Right lobe of liver (tissue), 6 donors: ENCODE results near the gene NCKAP5. TPM values are rescaled to one million over a fixed set of nuclear protein-coding genes. Genes with fewer than 3 reads are reported as not detected.

Experiments used
- ATAC-seq, 4 donors: fragments of 200-7000 bp; cut with Tn5 transposase; one replicate each; pipeline ENCODE4 v1.9.1; 2020; ENCODE audit warnings: mild to moderate bottlenecking in 4 of 4, moderate library complexity in 4 of 4
- DNase-seq, 3 donors: peaks; one replicate each; pipeline ENCODE4 v3.0.0-alpha.2; 2020
- H3K27ac ChIP-seq, 3 donors: fragments of 200-600 bp; one replicate each; pipeline ENCODE4 v1.8.0; 2022
- H3K27me3 ChIP-seq, 2 donors: fragments of 200-600 bp; one replicate each; pipeline ENCODE4 v1.8.0; 2022
- H3K36me3 ChIP-seq, 4 donors: fragments of 200-600 bp; sonication (generic) in 1 of 4; one replicate each; pipeline versions ENCODE4 v1.5.1 to v1.8.0; 2017 to 2022; ENCODE audit warnings: control low read depth in 1 of 4
- H3K4me1 ChIP-seq, 4 donors: fragments of 200-600 bp; sonication (generic) in 1 of 4; one replicate each; pipeline versions ENCODE4 v1.5.1 to v1.8.0; 2017 to 2022; ENCODE audit warnings: control low read depth in 1 of 4
- H3K4me3 ChIP-seq, 3 donors: fragments of 200-600 bp; one replicate each; pipeline ENCODE4 v1.8.0; 2022
- H3K9me3 ChIP-seq, 4 donors: fragments of 200-600 bp; sonication (generic) in 1 of 4; one replicate each; pipeline versions ENCODE4 v1.5.1 to v1.8.0; 2017 to 2022; ENCODE audit warnings: control low read depth in 1 of 4
- CTCF ChIP-seq, 4 donors: fragments of 200-600 bp in 3 of 4; fragments of 450-650 bp in 1 of 4; IDR thresholded peaks; one replicate each; pipeline versions ENCODE4 v1.5.1 to v1.8.0; 2016 to 2022; ENCODE audit warnings: antibody characterized with exemption in 4 of 4, mild to moderate bottlenecking in 2 of 4
- POLR2A ChIP-seq: fragments of 450-650 bp; IDR thresholded peaks from one replicate; pipeline ENCODE4 v1.6.1; 2017; ENCODE audit warnings: antibody characterized with exemption, mild to moderate bottlenecking
- WGBS: methylation state at CpG from one replicate; pipeline ENCODE4 v1.1.6; 2018; ENCODE audit warnings: low coverage, low lambda C conversion rate; ENCODE audit not compliant: insufficient coverage; ENCODE audit errors: missing lambda C conversion rate; 5-methylcytosine and 5-hydroxymethylcytosine counted together
- intact Hi-C, 2 donors: fragments of 100-400 bp; cut with DNase I; formaldehyde crosslinking; loops; one replicate each; pipeline versions ENCODE4 v1.11.2 to v1.14.1; 2022
- total RNA-seq, 6 experiments: library from RNA; depleted of rRNA in 2 of 6; stranded (reverse); fragments of >200 nt in 2 of 6; fragmentation: NEBNext Ultra II Directional in 3 of 6; extraction: Animal tissue kit (Norgen Biotek cat#: 25700) in 3 of 6; gene quantifications; one replicate each; pipeline versions ENCODE4 v1.1.0 to v1.2.4, GENCODE V29; 2016 to 2023
- donor health status: DM: no; HTN: yes; CAD: no.
- donor health status: DM: no; HTN: no; CAD: no.
- donor health status: DM: no; HTN: no; CAD: no.
- donor health status: DM: no; HTN: yes; CAD: no.
- donor health status: DM: no; HTN: yes; CAD: no.

NCKAP5 gene
- total RNA-seq, 6 experiments from 2014 or later: 3.6 to 11.7 (median 6.9) TPM

- no peak for DNase-seq
- intact Hi-C loops: no loop called here
- no peaks in the 10 kb centered on the region for H3K36me3 ChIP-seq
- peak in 1 of 4 donors; percentile 18 for ATAC-seq
- no peak for TF ChIP-seq POLR2A
- no peak for TF ChIP-seq CTCF (IDR thresholded peaks at IDR 0.05)
- H3K9me3 ChIP-seq: no peaks in the 10 kb centered on the region
- H3K4me3 ChIP-seq: no peak overlapping the region
- WGBS: 93% methylated on average over 1 of the region's 1 CpG
- H3K27ac ChIP-seq: no peak overlapping the region
- no peaks in the 10 kb centered on the region for H3K27me3 ChIP-seq
- no peaks in the 10 kb centered on the region for H3K4me1 ChIP-seq
These were observed 886.5 kb downstream of the NCKAP5 start for GRCh38 chr2:132681766-132682165.

DNA sequence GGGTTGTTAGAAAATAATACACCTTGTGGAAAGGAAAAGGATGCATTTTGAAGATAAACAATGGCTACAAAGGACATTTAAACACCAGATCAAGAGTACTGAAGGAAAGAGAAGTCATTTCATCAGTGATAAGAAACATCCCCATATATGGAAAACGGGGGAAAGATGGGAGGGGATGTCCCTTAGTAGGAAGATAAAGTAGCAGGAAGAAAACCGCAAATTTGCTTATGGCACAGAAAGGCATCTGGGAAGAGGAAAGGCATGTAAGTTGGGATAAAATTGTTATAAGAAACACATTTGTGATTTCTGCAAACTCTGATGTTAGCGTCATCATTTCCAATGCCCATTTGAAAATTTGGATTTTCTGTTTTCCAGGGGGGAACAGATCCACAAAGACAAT is 887.7 kb downstream of the NCKAP5 start:
- TF ChIP-seq POLR2A (no peak), CTCF (IDR thresholded peaks at IDR 0.05) (no peak)
- H3K9me3 ChIP-seq: no peaks in the 10 kb centered on the region
- intact Hi-C loops: no loop called here
- H3K27ac ChIP-seq: no peak overlapping the region
- no peaks in the 10 kb centered on the region for H3K4me1 ChIP-seq
- no peaks in the 10 kb centered on the region for H3K27me3 ChIP-seq
- WGBS: 59% methylated on average over 3 of the region's 3 CpGs
- no peak for ATAC-seq
- DNase-seq: no peak
- H3K4me3 ChIP-seq: no peak overlapping the region
- H3K36me3 ChIP-seq: no peaks in the 10 kb centered on the region

GRCh38 chr2:132678483-132678882 is 889.8 kb downstream of the NCKAP5 start:
- TF ChIP-seq POLR2A (no peak), CTCF (IDR thresholded peaks at IDR 0.05) (no peak)

DNA sequence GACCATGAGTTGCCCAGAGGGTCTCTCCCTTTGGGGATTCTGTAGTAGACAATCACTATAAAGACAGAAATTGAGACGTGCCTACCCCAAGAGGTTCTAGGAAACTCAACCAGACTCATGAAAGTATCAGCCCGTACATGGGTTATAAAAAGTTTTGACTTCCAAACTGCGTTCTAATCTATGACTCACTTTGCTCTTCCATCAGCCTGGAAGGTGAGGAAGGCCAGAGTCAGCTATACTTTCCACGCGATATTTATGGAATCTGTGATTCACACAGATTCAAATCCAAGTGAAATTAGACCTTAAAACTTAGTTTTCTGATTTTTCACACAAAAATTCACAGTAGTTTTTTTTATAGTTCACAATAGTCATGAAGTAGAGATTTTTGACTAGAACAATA is 890.6 kb downstream of the NCKAP5 start:
- TF ChIP-seq POLR2A (no peak), CTCF (IDR thresholded peaks at IDR 0.05) (no peak)
- ATAC-seq (no peak), DNase-seq (no peak)
- 85% methylated on average over 5 of the region's 5 CpGs for WGBS
- Histone ChIP-seq H3K27ac (no peak overlapping the region), H3K4me1 (no peaks in the 10 kb centered on the region), H3K9me3 (no peaks in the 10 kb centered on the region), H3K27me3 (no peaks in the 10 kb centered on the region), H3K4me3 (no peak overlapping the region), H3K36me3 (no peaks in the 10 kb centered on the region)
- intact Hi-C loops: no loop called here

More at GRCh38 chr2:132678483-132678882, 889.8 kb downstream of the NCKAP5 start:
- Histone ChIP-seq H3K9me3 (no peaks in the 10 kb centered on the region), H3K27me3 (no peaks in the 10 kb centered on the region), H3K27ac (no peak overlapping the region), H3K4me1 (no peaks in the 10 kb centered on the region), H3K4me3 (no peak overlapping the region), H3K36me3 (no peaks in the 10 kb centered on the region)
- ATAC-seq (no peak), DNase-seq (no peak)
- 92% methylated on average over 2 of the region's 2 CpGs for WGBS
- intact Hi-C loops: no loop called here

- Histone ChIP-seq H3K9me3 (no peaks in the 10 kb centered on the region), H3K36me3 (no peaks in the 10 kb centered on the region), H3K4me1 (no peaks in the 10 kb centered on the region), H3K27ac (no peak overlapping the region), H3K4me3 (no peak overlapping the region), H3K27me3 (no peaks in the 10 kb centered on the region)
- TF ChIP-seq POLR2A (no peak), CTCF (IDR thresholded peaks at IDR 0.05) (peak in 2 of 4 donors; percentile 13 to 26)
- ATAC-seq (no peak), DNase-seq (no peak)
- WGBS: 75% methylated on average over 2 of the region's 2 CpGs
- intact Hi-C loops: no loop called here
These were observed 891.3 kb downstream of the NCKAP5 start for GRCh38 chr2:132676999-132677398.
